Ovary (tissue), 1 donor: ENCODE data around the gene CYP2C9.

Experiments
- EP300 ChIP-seq: sonication (generic); formaldehyde crosslinking; IDR thresholded peaks from one replicate; pipeline ENCODE4 v1.6.1; 2017; ENCODE audit warnings: antibody characterized with exemption
- POLR2A ChIP-seq: fragments of 450-650 bp; IDR thresholded peaks from one replicate; pipeline ENCODE4 v1.6.1; 2017; ENCODE audit warnings: antibody characterized with exemption, mild to moderate bottlenecking, moderate library complexity

DNA sequence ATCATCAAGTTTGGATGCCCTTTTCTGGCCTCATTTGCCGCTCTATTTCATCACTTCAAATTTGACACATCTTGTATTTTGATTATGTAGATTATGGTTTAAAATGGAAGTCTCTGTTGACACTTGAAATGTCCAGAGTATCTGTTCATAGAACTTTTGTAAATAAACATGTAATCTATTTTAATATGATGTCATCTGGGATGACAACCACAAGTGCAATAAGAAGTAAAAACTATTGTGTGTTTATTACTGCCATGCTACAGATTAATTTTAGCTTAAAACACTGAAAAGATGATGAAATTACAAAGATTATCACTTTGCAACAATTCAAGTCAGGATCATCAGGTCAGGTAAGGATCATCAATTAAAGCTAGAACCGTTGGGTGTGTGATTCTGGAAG is 100.8 kb downstream of the CYP2C9 start:
- TF ChIP-seq EP300 (no peak), POLR2A (no peak)
